A549 (cell line): ENCODE data around the gene MEGF10.

ENCODE experiments used
- CEBPB ChIP-seq, 2 experiments: fragments of >200 bp in 1 of 2; sonication (Bioruptor Twin) in 1 of 2; formaldehyde crosslinking in 1 of 2; IDR thresholded peaks; 2 replicates each; pipeline ENCODE4 v1.6.1; 2012 to 2016
- EP300 ChIP-seq, 2 experiments: fragments of >200 bp; sonication (Bioruptor Twin); formaldehyde crosslinking; IDR thresholded peaks; 2 replicates in 1 of 2; 3 replicates in 1 of 2; pipeline ENCODE4 v1.6.1; 2016 to 2017
- HMGXB4 ChIP-seq: fragments of 250-450 bp; sonication (Bioruptor Pico); IDR thresholded peaks from 2 replicates; pipeline ENCODE4 v1.5.0; 2021; ENCODE audit warnings: mild to moderate bottlenecking, moderate library complexity, borderline replicate concordance
- KDM1A ChIP-seq: fragments of 200-600 bp; sonication (generic); IDR thresholded peaks from 2 replicates; pipeline ENCODE4 v1.6.1; 2016; ENCODE audit warnings: low read depth, mild to moderate bottlenecking
- MAFK ChIP-seq: fragments of 450-650 bp; IDR thresholded peaks from 2 replicates; pipeline ENCODE4 v1.6.1; 2014; ENCODE audit not compliant: partially characterized antibody
- MAX ChIP-seq: IDR thresholded peaks from 2 replicates; pipeline ENCODE4 v1.6.1; 2012
- MYC ChIP-seq: IDR thresholded peaks from 2 replicates; pipeline ENCODE4 v1.6.1; 2012; ENCODE audit warnings: mild to moderate bottlenecking, inconsistent platforms, low read length, improper control_type of control experiment, borderline replicate concordance
- PBX3 ChIP-seq: IDR thresholded peaks from 2 replicates; pipeline ENCODE4 v1.6.1; 2012
- POLR2A ChIP-seq: IDR thresholded peaks from 2 replicates; pipeline ENCODE4 v1.6.1; 2012; ENCODE audit warnings: mild to moderate bottlenecking, low read length
- TF ChIP-seq, protein P1 (sequence below): fragments of >200 bp; sonication (Bioruptor Twin); formaldehyde crosslinking; IDR thresholded peaks from 3 replicates; pipeline ENCODE4 v1.5.1; 2016

DNA sequence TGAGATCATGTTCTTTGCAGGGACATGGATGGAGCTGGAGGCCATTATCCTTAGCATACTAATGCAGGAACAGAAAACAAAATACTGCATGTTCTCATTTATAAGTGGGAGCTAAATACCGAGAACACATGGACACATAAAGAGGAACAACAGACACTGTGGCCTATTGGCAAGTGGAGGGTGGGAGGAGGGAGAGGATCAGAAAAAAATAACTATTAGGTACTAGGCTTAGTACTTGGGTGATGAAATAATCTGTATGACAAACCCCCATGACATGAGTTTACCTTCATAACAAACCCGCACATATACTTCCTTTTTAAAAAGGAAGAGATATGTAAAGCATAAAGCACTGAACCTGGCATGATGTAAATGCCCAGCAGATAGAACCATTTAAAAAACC lies 99.0 kb downstream of the MEGF10 start:
- TF ChIP-seq POLR2A (no peak), CEBPB (IDR thresholded peaks at IDR 0.05) (no peak), HMGXB4 (CRISPR knock-in tag) (no peak), MYC (no peak), KDM1A (no peak), MAX (no peak), MAFK (no peak), EP300 (IDR thresholded peaks at IDR 0.05) (no peak), PBX3 (no peak)
- TF ChIP-seq, protein P1, sequence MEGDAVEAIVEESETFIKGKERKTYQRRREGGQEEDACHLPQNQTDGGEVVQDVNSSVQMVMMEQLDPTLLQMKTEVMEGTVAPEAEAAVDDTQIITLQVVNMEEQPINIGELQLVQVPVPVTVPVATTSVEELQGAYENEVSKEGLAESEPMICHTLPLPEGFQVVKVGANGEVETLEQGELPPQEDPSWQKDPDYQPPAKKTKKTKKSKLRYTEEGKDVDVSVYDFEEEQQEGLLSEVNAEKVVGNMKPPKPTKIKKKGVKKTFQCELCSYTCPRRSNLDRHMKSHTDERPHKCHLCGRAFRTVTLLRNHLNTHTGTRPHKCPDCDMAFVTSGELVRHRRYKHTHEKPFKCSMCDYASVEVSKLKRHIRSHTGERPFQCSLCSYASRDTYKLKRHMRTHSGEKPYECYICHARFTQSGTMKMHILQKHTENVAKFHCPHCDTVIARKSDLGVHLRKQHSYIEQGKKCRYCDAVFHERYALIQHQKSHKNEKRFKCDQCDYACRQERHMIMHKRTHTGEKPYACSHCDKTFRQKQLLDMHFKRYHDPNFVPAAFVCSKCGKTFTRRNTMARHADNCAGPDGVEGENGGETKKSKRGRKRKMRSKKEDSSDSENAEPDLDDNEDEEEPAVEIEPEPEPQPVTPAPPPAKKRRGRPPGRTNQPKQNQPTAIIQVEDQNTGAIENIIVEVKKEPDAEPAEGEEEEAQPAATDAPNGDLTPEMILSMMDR: no peak
